ENCODE data around the gene DMD. TPM values are rescaled to one million over a fixed set of nuclear protein-coding genes. Genes with fewer than 3 reads are reported as not detected.

DMD gene
- polyA plus RNA-seq, 2 of the 4 experiments (the other 2 are of a cell fraction), result 0.03 TPM; not detected in 1

- FAIRE-seq (no peak), ATAC-seq (no peak), DNase-seq (ENCODE audit: low read depth in 1 of 2, low spot score in 1 of 2) (no peak)
- no peak overlapping the region for H3K4me2 ChIP-seq
- no peak for TF ChIP-seq POLR2AphosphoS2 (conservative IDR thresholded peaks at IDR 0.05; ENCODE audit: low read length)
- no peak for TF ChIP-seq RARB (CRISPR knock-in tag; IDR thresholded peaks at IDR 0.05)
- TF ChIP-seq ESRRA (IDR thresholded peaks at IDR 0.05; ENCODE audit: borderline replicate concordance, low read length), result no peak
- no peak for TF ChIP-seq MAFK (IDR thresholded peaks at IDR 0.05; ENCODE audit: partially characterized antibody)
- no peak for TF ChIP-seq CHD4 (IDR thresholded peaks at IDR 0.05; ENCODE audit: borderline replicate concordance)
- no peak for TF ChIP-seq TP53 (CRISPR knock-in tag; IDR thresholded peaks at IDR 0.05)
- no peak for TF ChIP-seq USF2 (IDR thresholded peaks at IDR 0.05)
- H3K4me3 ChIP-seq, result no peak overlapping the region
- ChIA-PET CTCF (no interaction called here), POLR2A (no interaction called here)
- H3K27ac ChIP-seq, result no peak overlapping the region
- H3K9me3 ChIP-seq, result no peaks in the 10 kb centered on the region
- whole genome bisulfite sequencing (ENCODE audit: missing lambda C conversion rate), result 0% methylated on average over 4 of the region's 4 CpGs
- no peaks in the 10 kb centered on the region for H3K4me1 ChIP-seq
Measured at GRCh38 chrX:32598707-32599106, 612.6 kb downstream of the DMD start.

GRCh38 chrX:32597777-32598176, 613.6 kb downstream of the DMD start:
- H3K4me1 ChIP-seq, result no peaks in the 10 kb centered on the region
- no peaks in the 10 kb centered on the region for H3K9me3 ChIP-seq
- ATAC-seq (no peak), DNase-seq (ENCODE audit: low read depth in 1 of 2, low spot score in 1 of 2) (no peak), FAIRE-seq (no peak)
- no peak overlapping the region for H3K4me2 ChIP-seq
- 5% methylated on average over 4 of the region's 4 CpGs for WGBS (ENCODE audit: missing lambda C conversion rate)
- no peak for TF ChIP-seq KDM1A (IDR thresholded peaks at IDR 0.05; ENCODE audit: low read depth)
- ChIA-PET CTCF (no interaction called here), POLR2A (no interaction called here)
- H3K4me3 ChIP-seq, result no peak overlapping the region
- no peak overlapping the region for H3K27ac ChIP-seq

- no peak overlapping the region for H3K4me3 ChIP-seq
- FAIRE-seq (no peak), DNase-seq (ENCODE audit: low read depth in 1 of 2, low spot score in 1 of 2) (no peak), ATAC-seq (no peak)
- POLR2A ChIA-PET, result no interaction called here
- no peak overlapping the region for H3K4me2 ChIP-seq
- CTCF ChIA-PET, result no interaction called here
- WGBS (ENCODE audit: missing lambda C conversion rate), result 4% methylated on average over 3 of the region's 7 CpGs
- no peaks in the 10 kb centered on the region for H3K4me1 ChIP-seq
- TF ChIP-seq RNF2 (IDR thresholded peaks at IDR 0.05; ENCODE audit: borderline replicate concordance, low read depth) (no peak), SREBF2 (IDR thresholded peaks at IDR 0.05) (no peak), MAFK (IDR thresholded peaks at IDR 0.05; ENCODE audit: partially characterized antibody) (no peak), CHD2 (IDR thresholded peaks at IDR 0.05; ENCODE audit: low read length, partially characterized antibody) (no peak)
- H3K27ac ChIP-seq, result no peak overlapping the region
- H3K9me3 ChIP-seq, result no peaks in the 10 kb centered on the region
Measured at GRCh38 chrX:32592786-32593185, 618.6 kb downstream of the DMD start.

GRCh38 chrX:32591589-32591988, 619.8 kb downstream of the DMD start:
- POLR2A ChIA-PET, result no interaction called here
- H3K4me3 ChIP-seq, result no peak overlapping the region
- CTCF ChIA-PET, result no interaction called here
- DNase-seq (ENCODE audit: low read depth in 1 of 2, low spot score in 1 of 2) (no peak), ATAC-seq (no peak), FAIRE-seq (no peak)
- no peaks in the 10 kb centered on the region for H3K9me3 ChIP-seq
- H3K27ac ChIP-seq, result no peak overlapping the region
- 6% methylated on average over 4 of the region's 10 CpGs for WGBS (ENCODE audit: missing lambda C conversion rate)
- no peak overlapping the region for H3K4me2 ChIP-seq
- TF ChIP-seq E2F6 (IDR thresholded peaks at IDR 0.05; ENCODE audit: borderline replicate concordance, low read depth) (no peak), FOXS1 (CRISPR knock-in tag; IDR thresholded peaks at IDR 0.05) (no peak), JUNB (IDR thresholded peaks at IDR 0.05) (no peak), HDAC2 (IDR thresholded peaks at IDR 0.05) (no peak), SREBF2 (IDR thresholded peaks at IDR 0.05) (no peak), HOXB13 (CRISPR knock-in tag; IDR thresholded peaks at IDR 0.05; ENCODE audit: low read depth) (no peak), USF2 (IDR thresholded peaks at IDR 0.05) (no peak), NR3C1 (IDR thresholded peaks at IDR 0.05) (no peak), REST (IDR thresholded peaks at IDR 0.05) (no peak), ELK1 (IDR thresholded peaks at IDR 0.05; ENCODE audit: low read depth, low read length) (no peak), CHD4 (IDR thresholded peaks at IDR 0.05; ENCODE audit: borderline replicate concordance) (no peak)
- H3K4me1 ChIP-seq, result no peaks in the 10 kb centered on the region

Measured in A549 (cell line).